ENCODE data around the gene WNT1.

- peak in 2 of 3 experiments; percentile 2 to 30 for TF ChIP-seq CTCF (IDR thresholded peaks at IDR 0.05)
- peak; percentile 52 for TF ChIP-seq POLR2A (IDR thresholded peaks at IDR 0.05)
These were observed 40.4 kb downstream of the WNT1 start, which contains the start of gene PRKAG1 for GRCh38 chr12:49018261-49019119.
